Psoas muscle (tissue), 8 donors: ENCODE measurements around the gene ARHGEF18. TPM values are rescaled to one million over a fixed set of nuclear protein-coding genes. Genes with fewer than 3 reads are reported as not detected.

Experiments
- ATAC-seq, 4 donors: fragments of 200-7000 bp; cut with Tn5 transposase; one replicate each; pipeline ENCODE4 v1.9.1; 2020; ENCODE audit warnings: moderate library complexity in 3 of 4, mild to moderate bottlenecking in 2 of 4
- DNase-seq, 2 donors: peaks; one replicate each; pipeline ENCODE4 v3.0.0-alpha.2; 2020
- H3K27ac ChIP-seq: fragments of 200-600 bp; one replicate; pipeline ENCODE4 v1.8.0; 2022
- H3K27me3 ChIP-seq, 3 donors: fragments of 200-600 bp in 1 of 3; one replicate each; pipeline versions ENCODE4 v1.6.1 to v1.8.0; 2013 to 2022; ENCODE audit warnings: low read length in 2 of 3, mild to moderate bottlenecking in 2 of 3, moderate library complexity in 1 of 3; ENCODE audit not compliant: insufficient read depth in 3 of 3
- H3K36me3 ChIP-seq, 2 donors: fragments of 200-600 bp in 1 of 2; one replicate each; pipeline versions ENCODE4 v1.6.1 to v1.8.0; 2013 to 2022; ENCODE audit warnings: low read depth in 1 of 2, mild to moderate bottlenecking in 1 of 2, moderate library complexity in 1 of 2; ENCODE audit not compliant: insufficient read depth in 1 of 2
- H3K4me1 ChIP-seq: fragments of 200-600 bp; one replicate; pipeline ENCODE4 v1.8.0; 2022
- H3K4me3 ChIP-seq: fragments of 200-600 bp; one replicate; pipeline ENCODE4 v1.8.0; 2022; ENCODE audit warnings: mild to moderate bottlenecking
- H3K9me3 ChIP-seq: fragments of 200-600 bp; one replicate; pipeline ENCODE4 v1.8.0; 2022
- WGBS, 3 donors: extraction: QIAGEN DNeasy Blood & Tissue Kit; methylation state at CpG; one replicate each; pipeline versions ENCODE4 v1.1.6 to v1.1.7; 2013; 5-methylcytosine and 5-hydroxymethylcytosine counted together
- intact Hi-C, 2 donors: fragments of 100-400 bp; cut with DNase I; formaldehyde crosslinking; loops; one replicate each; pipeline versions ENCODE4 v1.11.0 to v1.14.2; 2022
- polyA plus RNA-seq, 3 donors: library from polyadenylated mRNA; stranded (reverse); fragments of 200-250 nt; gene quantifications; one replicate each; pipeline ENCODE4 v1.2.3, GENCODE V29; 2013
- total RNA-seq, 4 donors: library from RNA; stranded (reverse); fragmentation: NEBNext Ultra II Directional in 2 of 4; extraction: Animal tissue kit (Norgen Biotek cat#: 25700) in 2 of 4; gene quantifications; one replicate each; pipeline versions ENCODE4 v1.2.1 to v1.2.4, GENCODE V29; 2021 to 2023
- TF ChIP-seq, protein P1 (sequence below): fragments of 200-600 bp; IDR thresholded peaks from one replicate; pipeline ENCODE4 v1.8.0; 2022; ENCODE audit warnings: antibody characterized with exemption
- donor health status: healthy with polysubstance abuse.
- donor health status: DM: no; HTN: no; CAD: no; lungs with moderate emphysema.
- donor health status: Bipolar disorder and iron deficiency.
- donor health status: healthy.
- donor health status: DM: yes; HTN: yes; CAD: no.
- donor health status: DM: no; HTN: no; CAD: no.
- donor health status: DM: no; HTN: no; CAD: no.
- donor health status: DM: yes; HTN: yes; CAD: no.

Gene ARHGEF18
- total and polyA plus RNA-seq, 7 donors, result 3.5 to 12.2 (median 6.6) TPM

DNA sequence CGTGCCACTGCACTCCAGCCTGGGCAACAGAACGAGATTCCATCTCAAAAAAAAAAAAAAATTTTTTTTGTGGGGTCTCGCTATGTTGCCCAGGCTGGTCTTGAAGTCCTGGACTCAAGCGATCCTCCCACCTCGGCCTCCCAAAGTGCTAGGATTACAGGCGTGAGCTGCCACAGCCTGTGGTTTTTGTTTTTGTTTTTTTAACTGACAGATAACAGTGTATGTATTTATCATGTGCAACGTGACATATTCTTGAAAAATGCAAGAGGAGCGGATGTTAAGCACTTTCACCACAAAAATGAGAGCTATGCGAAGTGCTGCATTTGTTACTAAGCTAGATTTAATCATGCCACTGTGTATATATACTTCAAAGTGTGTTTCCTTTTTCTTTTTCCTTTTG is 49.0 kb downstream of the ARHGEF18 start:
- TF ChIP-seq, protein P1, sequence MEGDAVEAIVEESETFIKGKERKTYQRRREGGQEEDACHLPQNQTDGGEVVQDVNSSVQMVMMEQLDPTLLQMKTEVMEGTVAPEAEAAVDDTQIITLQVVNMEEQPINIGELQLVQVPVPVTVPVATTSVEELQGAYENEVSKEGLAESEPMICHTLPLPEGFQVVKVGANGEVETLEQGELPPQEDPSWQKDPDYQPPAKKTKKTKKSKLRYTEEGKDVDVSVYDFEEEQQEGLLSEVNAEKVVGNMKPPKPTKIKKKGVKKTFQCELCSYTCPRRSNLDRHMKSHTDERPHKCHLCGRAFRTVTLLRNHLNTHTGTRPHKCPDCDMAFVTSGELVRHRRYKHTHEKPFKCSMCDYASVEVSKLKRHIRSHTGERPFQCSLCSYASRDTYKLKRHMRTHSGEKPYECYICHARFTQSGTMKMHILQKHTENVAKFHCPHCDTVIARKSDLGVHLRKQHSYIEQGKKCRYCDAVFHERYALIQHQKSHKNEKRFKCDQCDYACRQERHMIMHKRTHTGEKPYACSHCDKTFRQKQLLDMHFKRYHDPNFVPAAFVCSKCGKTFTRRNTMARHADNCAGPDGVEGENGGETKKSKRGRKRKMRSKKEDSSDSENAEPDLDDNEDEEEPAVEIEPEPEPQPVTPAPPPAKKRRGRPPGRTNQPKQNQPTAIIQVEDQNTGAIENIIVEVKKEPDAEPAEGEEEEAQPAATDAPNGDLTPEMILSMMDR, result no peak
- no peaks in the 10 kb centered on the region for H3K27me3 ChIP-seq
- 94 to 95% (median 94%) methylated on average over 9 of the region's 9 CpGs for WGBS, 3 donors
- H3K9me3 ChIP-seq, result no peaks in the 10 kb centered on the region
- peak overlapping the region; percentile 77 for H3K27ac ChIP-seq
- DNase-seq, result no peak
- intact Hi-C loops, result loop anchor here (10.0 kb wide), 2 partner anchors 127 to 137 kb away; partner anchors contain the start of genes MCOLN1 (in 1 of the 2) and PNPLA6 (in 1 of the 2)
- H3K4me1 ChIP-seq, result peaks cover 30% of the 10 kb centered on the region
- no peaks in the 10 kb centered on the region for H3K36me3 ChIP-seq
- ATAC-seq, result no peak
- no peak overlapping the region for H3K4me3 ChIP-seq

Other genes starting within 250 kb of the ARHGEF18 start
- gene INSR, start 54.5 kb upstream of the ARHGEF18 start, total RNA-seq, result 10 to 100 TPM; 48.5 to 95.1 (median 66.3) TPM
- 10 to 100 TPM in 2 of 3 donors, 1 to 10 TPM in 1; 3.7 to 13.7 (median 11.4) TPM for gene INSR, start 54.5 kb upstream of the ARHGEF18 start, polyA plus RNA-seq
- 1 to 10 TPM; 1.1 to 1.4 (median 1.2) TPM for gene PEX11G, start 140.1 kb downstream of the ARHGEF18 start, total RNA-seq
- gene PEX11G, start 140.1 kb downstream of the ARHGEF18 start, polyA plus RNA-seq, result 1 to 10 TPM; 1.0 to 1.1 (median 1.1) TPM
- gene ZNF358, start 167.2 kb downstream of the ARHGEF18 start, total RNA-seq, result 100 to 1,000 TPM in 1 of 4 donors, 10 to 100 TPM in 3; 80.4 to 109 (median 90.1) TPM
- 100 to 1,000 TPM in 1 of 3 donors, 10 to 100 TPM in 2; 38.1 to 110 (median 88.9) TPM for gene ZNF358, start 167.2 kb downstream of the ARHGEF18 start, polyA plus RNA-seq
- gene MCOLN1, start 173.7 kb downstream of the ARHGEF18 start, total RNA-seq, result 10 to 100 TPM; 15.4 to 23.8 (median 17.0) TPM
- 10 to 100 TPM; 15.9 to 28.6 (median 20.2) TPM for gene MCOLN1, start 173.7 kb downstream of the ARHGEF18 start, polyA plus RNA-seq
- 10 to 100 TPM; 53.3 to 72.8 (median 62.7) TPM for gene PNPLA6, start 186.8 kb downstream of the ARHGEF18 start, total RNA-seq
- gene PNPLA6, start 186.8 kb downstream of the ARHGEF18 start, polyA plus RNA-seq, result 10 to 100 TPM; 31.8 to 63.8 (median 34.6) TPM
- gene CAMSAP3, start 246.9 kb downstream of the ARHGEF18 start, total RNA-seq, result under 1 TPM in 2 of 4 donors, not detected in 2; 0.14 to 0.15 TPM
- gene CAMSAP3, start 246.9 kb downstream of the ARHGEF18 start, polyA plus RNA-seq, result under 1 TPM in 2 of 3 donors, not detected in 1; 0.03 to 0.04 TPM